GM18507 (cell line): ENCODE results near the gene RYR3.

Experiments used
- DNase-seq: peaks from one replicate; pipeline ENCODE4 v3.0.0; 2011; ENCODE audit warnings: low read depth; ENCODE audit not compliant: insufficient read length; ENCODE audit errors: extremely low spot score
- FAIRE-seq: peaks from 2 replicates; lab custom pipeline; 2011; peaks lifted over from hg19 to GRCh38; lab: Jason Lieb, UNC

RYR3 gene

GRCh38 chr15:33438396-33438795 is 127.6 kb downstream of the RYR3 start:
- no peak for FAIRE-seq
- DNase-seq = no peak

- no peak for DNase-seq
- FAIRE-seq = no peak
Observed at GRCh38 chr15:33440900-33441299, 130.1 kb downstream of the RYR3 start.

GRCh38 chr15:33442449-33442848 is 131.7 kb downstream of the RYR3 start:
- FAIRE-seq (no peak), DNase-seq (no peak)

- no peak for DNase-seq
- no peak for FAIRE-seq
Observed at GRCh38 chr15:33443708-33444107, 132.9 kb downstream of the RYR3 start.

- DNase-seq (no peak), FAIRE-seq (no peak)
Observed at GRCh38 chr15:33445984-33446383, 135.2 kb downstream of the RYR3 start.

- FAIRE-seq (no peak), DNase-seq (no peak)
Observed at GRCh38 chr15:33448151-33448550, 137.4 kb downstream of the RYR3 start.

- DNase-seq (no peak), FAIRE-seq (no peak)
Observed at GRCh38 chr15:33448961-33449606, 138.3 kb downstream of the RYR3 start.

GRCh38 chr15:33449810-33450209 is 139.0 kb downstream of the RYR3 start:
- no peak for DNase-seq
- FAIRE-seq = no peak

- DNase-seq = no peak
- no peak for FAIRE-seq
Observed at GRCh38 chr15:33451385-33451784, 140.6 kb downstream of the RYR3 start.

- FAIRE-seq (no peak), DNase-seq (no peak)
Observed at GRCh38 chr15:33453761-33454160, 143.0 kb downstream of the RYR3 start.

- DNase-seq (no peak), FAIRE-seq (no peak)
Observed at GRCh38 chr15:33454346-33454745, 143.6 kb downstream of the RYR3 start.

GRCh38 chr15:33454996-33455395 is 144.2 kb downstream of the RYR3 start:
- DNase-seq = no peak
- no peak for FAIRE-seq

GRCh38 chr15:33458421-33458820 is 147.7 kb downstream of the RYR3 start:
- DNase-seq (no peak), FAIRE-seq (no peak)

- DNase-seq = no peak
- FAIRE-seq = no peak
Observed at GRCh38 chr15:33460166-33460805, 149.5 kb downstream of the RYR3 start.

- DNase-seq = no peak
- FAIRE-seq = no peak
Observed at GRCh38 chr15:33461671-33462070, 150.9 kb downstream of the RYR3 start.

- FAIRE-seq (no peak), DNase-seq (no peak)
Observed at GRCh38 chr15:33467146-33467815, 156.5 kb downstream of the RYR3 start.

GRCh38 chr15:33467816-33468163 is 157.0 kb downstream of the RYR3 start:
- DNase-seq (no peak), FAIRE-seq (no peak)

- DNase-seq (no peak), FAIRE-seq (no peak)
Observed at GRCh38 chr15:33468740-33469139, 158.0 kb downstream of the RYR3 start.

- no peak for FAIRE-seq
- no peak for DNase-seq
Observed at GRCh38 chr15:33473005-33473404, 162.2 kb downstream of the RYR3 start.

- no peak for DNase-seq
- no peak for FAIRE-seq
Observed at GRCh38 chr15:33473714-33474113, 162.9 kb downstream of the RYR3 start.

GRCh38 chr15:33476076-33476475 is 165.3 kb downstream of the RYR3 start:
- no peak for DNase-seq
- FAIRE-seq = no peak
